Kidney (tissue), 14 donors: ENCODE measurements around the gene DCST1. TPM values are rescaled to one million over a fixed set of nuclear protein-coding genes. Genes with fewer than 3 reads are reported as not detected.

Source experiments
- DNase-seq, 5 donors: peaks; one replicate each; pipeline ENCODE4 v3.0.0-alpha.2; 2013 to 2020
- FAIRE-seq: peaks from 2 replicates; lab custom pipeline; 2012; peaks lifted over from hg19 to GRCh38; lab: Jason Lieb, UNC
- H3K27ac ChIP-seq, 2 donors: one replicate each; pipeline ENCODE4 v1.7.0; 2013; ENCODE audit warnings: low read depth in 2 of 2, low read length in 2 of 2, inconsistent platforms in 1 of 2
- H3K27me3 ChIP-seq: one replicate; pipeline ENCODE4 v1.7.1; 2013; ENCODE audit warnings: low read length, inconsistent platforms; ENCODE audit not compliant: control insufficient read depth, insufficient read depth
- H3K36me3 ChIP-seq, 3 donors: one replicate each; pipeline versions ENCODE4 v1.7.0 to v1.7.1; 2013; ENCODE audit warnings: low read length in 3 of 3, control low read depth in 1 of 3, inconsistent platforms in 1 of 3; ENCODE audit not compliant: insufficient read depth in 3 of 3, control insufficient read depth in 2 of 3
- H3K4me1 ChIP-seq, 3 donors: one replicate each; pipeline versions ENCODE4 v1.7.0 to v1.7.1; 2013; ENCODE audit warnings: low read length in 3 of 3, inconsistent platforms in 1 of 3, low read depth in 1 of 3; ENCODE audit not compliant: control insufficient read depth in 2 of 3, insufficient read depth in 2 of 3
- H3K4me3 ChIP-seq, 3 donors: one replicate each; pipeline versions ENCODE4 v1.7.0 to v1.8.1; 2013; ENCODE audit warnings: low read length in 3 of 3, control low read depth in 1 of 3, inconsistent platforms in 1 of 3
- H3K9ac ChIP-seq, 3 donors: one replicate each; pipeline versions ENCODE4 v1.7.0 to v1.7.1; 2013; ENCODE audit warnings: low read length in 3 of 3, control low read depth in 1 of 3, inconsistent platforms in 1 of 3
- H3K9me3 ChIP-seq, 3 donors: one replicate each; pipeline versions ENCODE4 v1.7.0 to v1.7.1; 2013; ENCODE audit warnings: low read length in 3 of 3, control low read depth in 1 of 3, inconsistent platforms in 1 of 3; ENCODE audit not compliant: control insufficient read depth in 2 of 3, insufficient read depth in 1 of 3
- CTCF ChIP-seq: IDR thresholded peaks from 3 replicates; pipeline ENCODE4 v1.5.1; 2012; ENCODE audit warnings: mild to moderate bottlenecking, moderate library complexity, borderline replicate concordance; ENCODE audit not compliant: insufficient read depth; ENCODE audit errors: extremely low read depth
- intact Hi-C: fragments of 100-400 bp; cut with DNase I; formaldehyde crosslinking; loops from one replicate; pipeline ENCODE4 v1.11.1; 2022
- polyA plus RNA-seq: library from polyadenylated mRNA; stranded (reverse); fragments of 350-450 nt; fragmentation: Illumina TruSeq; extraction: RNeasy Lipid Tissue Mini Kit (QIAGEN cat#74804); gene quantifications from one replicate; pipeline ENCODE4 v1.2.3, GENCODE V29; 2014; ENCODE audit warnings: low read depth, low replicate concordance; ENCODE audit not compliant: insufficient read depth
- total RNA-seq: library from RNA; stranded (reverse); fragmentation: NEBNext Ultra II Directional; extraction: Animal tissue kit (Norgen Biotek cat#: 25700); gene quantifications from one replicate; pipeline ENCODE4 v1.2.1, GENCODE V29; 2021
- donor health status: control.
- donor health status: control.
- donor health status: control.
- donor health status: control.
- donor health status: control.
- donor health status: DM: yes; HTN: yes; CAD: no.
- donor health status: Normal renal cell carcinoma (clear cell type).

Gene DCST1
- total and polyA plus RNA-seq, 2 donors from 2014 or later: not detected

GRCh38 chr1:155038602-155039307 is 5.1 kb downstream of the DCST1 start:
- no peak for DNase-seq

GRCh38 chr1:155039308-155039669 is 5.7 kb downstream of the DCST1 start:
- Histone ChIP-seq H3K9ac (no peak overlapping the region), H3K9me3 (no peaks in the 10 kb centered on the region), H3K4me3 (no peak overlapping the region), H3K36me3 (no peaks in the 10 kb centered on the region), H3K4me1 (no peaks in the 10 kb centered on the region), H3K27ac (no peak overlapping the region), H3K27me3 (no peaks in the 10 kb centered on the region)
- intact Hi-C loops: no loop called here
- no peak for TF ChIP-seq CTCF
- FAIRE-seq: no peak
- DNase-seq: peak in 1 of 5 donors; percentile 57

More at GRCh38 chr1:155038602-155039307, 5.1 kb downstream of the DCST1 start:
- Histone ChIP-seq H3K36me3 (no peaks in the 10 kb centered on the region), H3K9ac (no peak overlapping the region), H3K27ac (no peak overlapping the region), H3K9me3 (no peaks in the 10 kb centered on the region), H3K4me3 (no peak overlapping the region), H3K4me1 (no peaks in the 10 kb centered on the region), H3K27me3 (no peaks in the 10 kb centered on the region)
- FAIRE-seq: no peak
- no peak for TF ChIP-seq CTCF
- intact Hi-C loops: no loop called here

- H3K9me3 ChIP-seq: no peaks in the 10 kb centered on the region
- H3K4me1 ChIP-seq: peaks cover 0 to 5% (median 0%) of the 10 kb centered on the region in 3 donors
- H3K27me3 ChIP-seq: no peaks in the 10 kb centered on the region
- intact Hi-C loops: no loop called here
- FAIRE-seq (no peak), DNase-seq (peak in 1 of 5 donors; percentile 51)
- no peak for TF ChIP-seq CTCF
- no peak overlapping the region for H3K9ac ChIP-seq
- H3K36me3 ChIP-seq: no peaks in the 10 kb centered on the region
- H3K4me3 ChIP-seq: no peak overlapping the region
- H3K27ac ChIP-seq: no peak overlapping the region
These were observed 6.9 kb downstream of the DCST1 start for GRCh38 chr1:155040358-155041093.
